Adrenal gland (tissue), 5 donors: ENCODE measurements around the gene SLC25A26.

Source experiments
- POLR2A ChIP-seq, 2 donors: fragments of 450-650 bp; IDR thresholded peaks; one replicate each; pipeline ENCODE4 v1.6.1; 2017; ENCODE audit warnings: antibody characterized with exemption in 2 of 2, mild to moderate bottlenecking in 2 of 2, moderate library complexity in 1 of 2
- TF ChIP-seq, protein P1 (sequence below), 6 experiments: fragments of 450-650 bp in 4 of 6; fragments of 200-600 bp in 2 of 6; sonication (generic) in 1 of 6; IDR thresholded peaks; 1 replicate in 5 of 6; 2 replicates in 1 of 6; pipeline versions ENCODE4 v1.5.1 to v1.8.0; 2016 to 2021; ENCODE audit warnings: antibody characterized with exemption in 6 of 6, mild to moderate bottlenecking in 2 of 6, moderate library complexity in 1 of 6
- donor health status: DM: no; HTN: no; CAD: no.

DNA sequence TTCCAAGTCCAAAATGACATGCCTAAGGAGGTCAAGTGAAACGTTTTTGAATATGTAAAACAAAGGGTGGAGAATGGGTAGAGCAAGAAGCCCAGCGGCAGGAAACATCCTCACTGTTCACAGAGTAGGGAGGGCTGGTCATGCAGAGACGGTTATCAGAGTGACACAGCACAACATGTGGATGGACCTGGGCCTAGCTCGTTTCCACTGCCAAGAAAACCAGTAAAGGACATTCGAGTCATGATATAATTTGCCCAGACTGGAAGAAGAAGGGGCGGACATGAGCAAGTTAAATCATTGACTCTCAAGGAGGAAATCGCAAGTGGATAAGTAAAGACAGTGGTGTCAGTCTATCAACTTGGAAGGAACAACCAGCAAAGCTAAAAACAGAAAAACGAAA lies 190.7 kb downstream of the SLC25A26 start:
- TF ChIP-seq, protein P1, sequence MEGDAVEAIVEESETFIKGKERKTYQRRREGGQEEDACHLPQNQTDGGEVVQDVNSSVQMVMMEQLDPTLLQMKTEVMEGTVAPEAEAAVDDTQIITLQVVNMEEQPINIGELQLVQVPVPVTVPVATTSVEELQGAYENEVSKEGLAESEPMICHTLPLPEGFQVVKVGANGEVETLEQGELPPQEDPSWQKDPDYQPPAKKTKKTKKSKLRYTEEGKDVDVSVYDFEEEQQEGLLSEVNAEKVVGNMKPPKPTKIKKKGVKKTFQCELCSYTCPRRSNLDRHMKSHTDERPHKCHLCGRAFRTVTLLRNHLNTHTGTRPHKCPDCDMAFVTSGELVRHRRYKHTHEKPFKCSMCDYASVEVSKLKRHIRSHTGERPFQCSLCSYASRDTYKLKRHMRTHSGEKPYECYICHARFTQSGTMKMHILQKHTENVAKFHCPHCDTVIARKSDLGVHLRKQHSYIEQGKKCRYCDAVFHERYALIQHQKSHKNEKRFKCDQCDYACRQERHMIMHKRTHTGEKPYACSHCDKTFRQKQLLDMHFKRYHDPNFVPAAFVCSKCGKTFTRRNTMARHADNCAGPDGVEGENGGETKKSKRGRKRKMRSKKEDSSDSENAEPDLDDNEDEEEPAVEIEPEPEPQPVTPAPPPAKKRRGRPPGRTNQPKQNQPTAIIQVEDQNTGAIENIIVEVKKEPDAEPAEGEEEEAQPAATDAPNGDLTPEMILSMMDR (IDR thresholded peaks at IDR 0.05) = no peak
- no peak for TF ChIP-seq POLR2A (IDR thresholded peaks at IDR 0.05)
